Activated CD8-positive, alpha-beta memory T cell treated with anti-CD3 and anti-CD28 coated beads, Interleukin-2, amount 10 ng/mL, durations not matched to agents 7 days and 5 days (primary cell): ENCODE data around the gene EDN2. TPM values are rescaled to one million over a fixed set of nuclear protein-coding genes. Genes with fewer than 3 reads are reported as not detected.

Source experiments
- ATAC-seq: fragments of 150-1000 bp; cut with Tn5 transposase; one replicate; pipeline ENCODE4 v1.10.0; 2021; ENCODE audit warnings: moderate library complexity
- CTCF ChIA-PET: fragments of 350-600 bp; sonication (Branson Sonifier 250); formaldehyde crosslinking; loops from one replicate; lab custom pipeline; 2021; ENCODE audit warnings: antibody characterized with exemption; lab: Charles Lee
- DNase-seq: peaks from one replicate; pipeline ENCODE4 v3.0.0-alpha.2; 2020
- H3K27ac Mint-ChIP-seq: one replicate; pipeline ENCODE4 v1.8.0; 2021; ENCODE audit warnings: mild to moderate bottlenecking, mixed read lengths
- H3K27me3 Mint-ChIP-seq: one replicate; pipeline ENCODE4 v1.8.0; 2021; ENCODE audit warnings: mixed read lengths
- H3K36me3 Mint-ChIP-seq: one replicate; pipeline ENCODE4 v1.8.0; 2021; ENCODE audit warnings: mild to moderate bottlenecking, mixed read lengths
- H3K4me1 Mint-ChIP-seq: one replicate; pipeline ENCODE4 v1.8.0; 2021; ENCODE audit warnings: mixed read lengths
- H3K4me3 Mint-ChIP-seq: one replicate; pipeline ENCODE4 v1.8.0; 2021; ENCODE audit warnings: mild to moderate bottlenecking, moderate library complexity, mixed read lengths
- H3K9me3 Mint-ChIP-seq: one replicate; pipeline ENCODE4 v1.8.0; 2022; ENCODE audit warnings: low read depth, mixed read lengths
- total RNA-seq, 2 experiments: library from RNA; stranded (reverse); gene quantifications; one replicate each; pipeline ENCODE4 v1.2.3, GENCODE V29; 2021

The EDN2 gene
- total RNA-seq, 2 experiments from 2014 or later: not detected

- CTCF ChIA-PET: no interaction called here
- Mint-ChIP-seq H3K4me1 (peaks cover 3% of the 10 kb centered on the region), H3K27me3 (peaks cover 7% of the 10 kb centered on the region), H3K27ac (no peak overlapping the region), H3K4me3 (no peak overlapping the region), H3K36me3 (no peaks in the 10 kb centered on the region), H3K9me3 (no peaks in the 10 kb centered on the region)
- DNase-seq (no peak), ATAC-seq (no peak)
These were observed 16.5 kb upstream of the EDN2 start for GRCh38 chr1:41500781-41501518.

DNA sequence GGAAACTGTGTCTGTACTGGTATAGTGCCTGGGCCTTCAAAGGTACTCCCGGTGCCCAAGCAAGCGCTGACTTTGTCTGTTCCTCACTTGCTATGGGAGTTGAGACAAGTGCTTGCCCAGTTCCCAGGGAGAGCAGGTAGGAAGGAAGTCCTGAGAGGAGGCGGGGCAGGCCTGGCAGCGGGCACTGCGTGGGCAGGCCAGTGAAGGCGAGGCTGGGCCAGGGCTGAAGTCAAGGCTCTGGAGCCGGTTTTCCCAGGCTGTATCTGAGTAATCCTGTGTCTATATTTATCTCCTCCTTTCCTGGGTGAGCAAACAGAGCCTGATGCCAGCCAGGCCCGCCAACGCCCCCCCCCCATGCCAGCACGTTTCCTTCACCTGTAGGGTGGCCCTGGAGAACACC lies 15.9 kb upstream of the EDN2 start:
- no peaks in the 10 kb centered on the region for H3K9me3 Mint-ChIP-seq
- H3K36me3 Mint-ChIP-seq: no peaks in the 10 kb centered on the region
- H3K27ac Mint-ChIP-seq: no peak overlapping the region
- no peak for ATAC-seq
- CTCF ChIA-PET: no interaction called here
- no peak for DNase-seq
- peaks cover 12% of the 10 kb centered on the region for H3K27me3 Mint-ChIP-seq
- no peak overlapping the region for H3K4me3 Mint-ChIP-seq
- peaks cover 8% of the 10 kb centered on the region for H3K4me1 Mint-ChIP-seq

DNA sequence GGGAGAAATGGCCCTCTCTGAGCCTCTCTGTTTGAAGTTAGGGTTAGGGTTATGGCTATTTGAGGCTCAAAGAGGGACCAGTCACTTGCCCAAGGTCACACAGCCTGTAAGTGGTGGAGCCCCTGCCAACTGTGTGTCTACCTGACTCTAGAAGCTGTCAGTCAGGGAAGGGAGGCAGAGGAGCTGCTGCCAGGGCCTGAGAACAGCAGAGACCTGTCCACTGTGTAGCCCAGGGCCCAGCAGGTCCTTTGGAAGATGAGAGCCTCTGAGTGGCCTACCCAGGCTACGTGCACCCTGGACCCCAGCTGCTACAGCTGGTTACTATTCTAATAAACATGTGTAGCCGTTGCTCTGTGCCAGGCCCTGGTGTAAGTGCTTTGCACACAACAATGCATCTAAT lies 15.1 kb upstream of the EDN2 start:
- CTCF ChIA-PET: interaction anchor here (1.5 kb wide), 1 partner anchor 16 kb away, joined by 4 read pairs; no protein-coding TSS in a partner anchor
- no peak for ATAC-seq
- peaks cover 16% of the 10 kb centered on the region for H3K27me3 Mint-ChIP-seq
- no peaks in the 10 kb centered on the region for H3K9me3 Mint-ChIP-seq
- no peak overlapping the region for H3K4me3 Mint-ChIP-seq
- H3K27ac Mint-ChIP-seq: no peak overlapping the region
- peaks cover 8% of the 10 kb centered on the region for H3K4me1 Mint-ChIP-seq
- DNase-seq: no peak
- no peaks in the 10 kb centered on the region for H3K36me3 Mint-ChIP-seq

- Mint-ChIP-seq H3K4me1 (peaks cover 8% of the 10 kb centered on the region), H3K4me3 (no peak overlapping the region), H3K27ac (no peak overlapping the region), H3K27me3 (peaks cover 16% of the 10 kb centered on the region), H3K9me3 (no peaks in the 10 kb centered on the region), H3K36me3 (no peaks in the 10 kb centered on the region)
- DNase-seq (no peak), ATAC-seq (no peak)
- CTCF ChIA-PET: interaction anchor here (1.5 kb wide), 1 partner anchor 17 kb away, joined by 4 read pairs; no protein-coding TSS in a partner anchor
These were observed 14.3 kb upstream of the EDN2 start for GRCh38 chr1:41498804-41499203.

DNA sequence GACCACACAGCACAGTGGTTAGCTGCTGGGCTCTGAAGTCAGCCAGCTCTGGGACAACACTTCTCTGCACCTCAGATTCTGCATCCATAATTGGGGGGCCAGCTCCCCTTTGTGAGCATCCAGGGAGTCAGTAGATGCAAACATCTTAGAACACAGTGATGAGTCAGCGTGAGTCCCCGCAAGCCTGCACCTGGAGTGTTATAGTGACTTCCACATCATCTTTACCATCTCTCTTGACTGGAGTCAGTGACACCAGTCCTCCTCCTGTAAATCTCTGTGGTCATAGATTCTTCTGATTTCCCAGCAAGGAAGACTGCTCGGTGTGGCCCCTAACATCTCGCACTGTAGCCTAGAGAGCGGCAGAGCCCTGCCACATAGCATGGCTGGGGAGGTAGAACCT lies 13.9 kb upstream of the EDN2 start:
- CTCF ChIA-PET: no interaction called here
- ATAC-seq (no peak), DNase-seq (no peak)
- Mint-ChIP-seq H3K4me1 (peaks cover 8% of the 10 kb centered on the region), H3K27ac (no peak overlapping the region), H3K36me3 (no peaks in the 10 kb centered on the region), H3K9me3 (no peaks in the 10 kb centered on the region), H3K4me3 (no peak overlapping the region), H3K27me3 (peaks cover 16% of the 10 kb centered on the region)

GRCh38 chr1:41497461-41498030 lies 13.1 kb upstream of the EDN2 start:
- peaks cover 16% of the 10 kb centered on the region for H3K27me3 Mint-ChIP-seq
- DNase-seq (no peak), ATAC-seq (no peak)
- H3K4me1 Mint-ChIP-seq: peaks cover 8% of the 10 kb centered on the region
- no peak overlapping the region for H3K27ac Mint-ChIP-seq
- no peaks in the 10 kb centered on the region for H3K36me3 Mint-ChIP-seq
- no peaks in the 10 kb centered on the region for H3K9me3 Mint-ChIP-seq
- CTCF ChIA-PET: no interaction called here
- H3K4me3 Mint-ChIP-seq: no peak overlapping the region

DNA sequence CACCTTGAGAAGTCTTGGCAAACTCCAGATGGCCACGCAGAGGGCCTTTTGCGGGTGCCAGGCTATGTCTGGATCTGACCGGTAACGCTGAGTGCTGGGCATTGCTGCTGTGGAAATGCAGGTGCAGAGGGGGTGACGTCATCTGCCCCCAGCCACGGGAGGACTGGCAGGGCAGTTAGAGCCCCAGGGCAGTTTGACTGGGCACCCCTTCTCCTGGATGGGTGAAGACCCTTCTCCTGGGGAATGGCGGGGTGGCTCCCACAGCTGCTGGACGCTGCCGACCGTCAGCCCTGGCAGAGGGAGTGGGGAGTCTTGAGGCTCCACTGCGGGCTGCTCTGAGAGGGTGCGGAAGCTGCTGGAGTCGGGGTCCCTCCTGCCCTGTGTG lies 12.6 kb upstream of the EDN2 start:
- CTCF ChIA-PET: no interaction called here
- no peak overlapping the region for H3K4me3 Mint-ChIP-seq

GRCh38 chr1:41496080-41497055 lies 11.9 kb upstream of the EDN2 start:
- H3K4me3 Mint-ChIP-seq: peak overlapping the region; percentile 59
- no peak overlapping the region for H3K27ac Mint-ChIP-seq
- CTCF ChIA-PET: interaction anchor here (2.1 kb wide), 1 partner anchor 19 kb away, joined by 6 read pairs; no protein-coding TSS in a partner anchor
- H3K4me1 Mint-ChIP-seq: peaks cover 8% of the 10 kb centered on the region
- H3K9me3 Mint-ChIP-seq: no peaks in the 10 kb centered on the region
- ATAC-seq: peak; percentile 80
- H3K36me3 Mint-ChIP-seq: no peaks in the 10 kb centered on the region
- H3K27me3 Mint-ChIP-seq: peaks cover 16% of the 10 kb centered on the region
- peak; percentile 64 for DNase-seq

More for the DNA sequence above, 12.6 kb upstream of the EDN2 start:
- H3K4me1 Mint-ChIP-seq: peaks cover 8% of the 10 kb centered on the region
- DNase-seq: no peak
- no peaks in the 10 kb centered on the region for H3K36me3 Mint-ChIP-seq
- H3K9me3 Mint-ChIP-seq: no peaks in the 10 kb centered on the region
- no peak overlapping the region for H3K27ac Mint-ChIP-seq
- no peak for ATAC-seq
- H3K27me3 Mint-ChIP-seq: peaks cover 16% of the 10 kb centered on the region

DNA sequence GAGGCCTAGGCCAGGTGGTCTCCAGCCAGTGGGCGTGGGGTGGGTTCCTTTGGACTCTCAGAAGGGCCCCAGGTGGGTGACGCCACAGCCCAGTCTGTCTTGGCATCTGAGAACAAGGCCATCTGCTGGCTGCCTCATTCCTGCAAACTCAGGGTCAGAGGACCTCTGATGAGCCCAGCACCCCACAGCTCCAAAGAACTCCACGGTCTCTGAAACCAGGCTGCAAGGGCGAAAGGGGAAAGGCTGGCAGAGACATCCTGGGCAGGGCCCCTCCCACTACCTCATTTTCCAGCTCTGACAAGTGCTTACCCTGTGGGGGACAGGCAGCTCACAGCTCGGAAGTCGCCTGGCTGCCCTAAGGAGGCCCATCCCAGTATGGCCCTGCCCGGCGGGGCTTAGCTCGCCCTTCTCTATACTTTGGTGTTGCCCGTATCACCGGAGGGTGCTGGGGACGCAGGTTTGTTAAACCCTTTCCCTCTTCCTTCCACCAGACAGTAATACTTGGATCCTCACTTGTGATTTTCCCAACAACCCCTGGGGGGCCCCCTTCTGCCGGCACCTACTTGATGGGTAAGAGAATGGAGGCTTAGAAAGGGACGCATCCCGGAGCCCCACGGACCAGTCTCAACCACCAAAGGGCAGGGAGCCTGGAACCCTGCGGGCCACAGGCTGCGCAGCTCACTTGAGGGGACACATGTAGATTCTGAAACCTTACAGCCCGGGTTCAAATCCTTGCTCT lies 10.9 kb upstream of the EDN2 start:
- H3K36me3 Mint-ChIP-seq: no peaks in the 10 kb centered on the region
- ATAC-seq: no peak
- peaks cover 16% of the 10 kb centered on the region for H3K27me3 Mint-ChIP-seq
- CTCF ChIA-PET: interaction anchor here (0.6 to 2.1 kb wide), 2 partner anchors 20 to 86 kb away, joined by 3 to 6 read pairs; no protein-coding TSS in a partner anchor
- no peaks in the 10 kb centered on the region for H3K9me3 Mint-ChIP-seq
- H3K4me1 Mint-ChIP-seq: peaks cover 8% of the 10 kb centered on the region
- H3K4me3 Mint-ChIP-seq: peak overlapping the region; percentile 59
- peak; percentile 48 for DNase-seq
- no peak overlapping the region for H3K27ac Mint-ChIP-seq

- no peak for DNase-seq
- Mint-ChIP-seq H3K9me3 (no peaks in the 10 kb centered on the region), H3K4me3 (no peak overlapping the region), H3K4me1 (peaks cover 8% of the 10 kb centered on the region), H3K27me3 (peaks cover 18% of the 10 kb centered on the region), H3K27ac (no peak overlapping the region), H3K36me3 (no peaks in the 10 kb centered on the region)
- CTCF ChIA-PET: interaction anchor here (2.1 kb wide), 1 partner anchor 21 kb away, joined by 6 read pairs; no protein-coding TSS in a partner anchor
- ATAC-seq: no peak
These were observed 10.1 kb upstream of the EDN2 start for GRCh38 chr1:41494351-41495209.

- H3K27me3 Mint-ChIP-seq: peaks cover 21% of the 10 kb centered on the region
- no peaks in the 10 kb centered on the region for H3K36me3 Mint-ChIP-seq
- DNase-seq: no peak
- CTCF ChIA-PET: interaction anchor here (1.1 to 3.2 kb wide), 2 partner anchors 22 to 23 kb away, joined by 4 to 17 read pairs; no protein-coding TSS in a partner anchor
- no peak overlapping the region for H3K27ac Mint-ChIP-seq
- H3K4me3 Mint-ChIP-seq: no peak overlapping the region
- no peaks in the 10 kb centered on the region for H3K9me3 Mint-ChIP-seq
- H3K4me1 Mint-ChIP-seq: peaks cover 8% of the 10 kb centered on the region
- ATAC-seq: no peak
These were observed 9.3 kb upstream of the EDN2 start for GRCh38 chr1:41493626-41494350.
